Hematopoietic multipotent progenitor cell (in vitro differentiated cells): ENCODE data around the gene CACNA2D1. TPM values are rescaled to one million over a fixed set of nuclear protein-coding genes. Genes with fewer than 3 reads are reported as not detected.

Source experiments
- DNase-seq, 3 donors: peaks; one replicate each; pipeline ENCODE4 v3.0.0-alpha.2; 2011 to 2015; ENCODE audit warnings: low read depth in 2 of 3, low spot score in 2 of 3
- total RNA-seq: library from RNA; depleted of rRNA; stranded (reverse); fragments of >200 nt; gene quantifications from one replicate; pipeline ENCODE4 v1.2.3, GENCODE V29; 2012

The CACNA2D1 gene
- total RNA-seq, 1 donor, result under 0.01 TPM

- DNase-seq, result no peak
Measured at GRCh38 chr7:82129091-82129490, 314.5 kb downstream of the CACNA2D1 start.

- DNase-seq, result no peak
Measured at GRCh38 chr7:82128546-82128945, 315.0 kb downstream of the CACNA2D1 start.

GRCh38 chr7:82126576-82126975 lies 317.0 kb downstream of the CACNA2D1 start:
- no peak for DNase-seq

GRCh38 chr7:82124445-82124844 lies 319.1 kb downstream of the CACNA2D1 start:
- no peak for DNase-seq

GRCh38 chr7:82122275-82122674 lies 321.3 kb downstream of the CACNA2D1 start:
- no peak for DNase-seq

GRCh38 chr7:82114237-82114636 lies 329.3 kb downstream of the CACNA2D1 start:
- no peak for DNase-seq

- no peak for DNase-seq
Measured at GRCh38 chr7:82110146-82110840, 333.3 kb downstream of the CACNA2D1 start.

GRCh38 chr7:82109288-82109687 lies 334.3 kb downstream of the CACNA2D1 start:
- DNase-seq, result peak in 1 of 3 donors; percentile 1

GRCh38 chr7:82106201-82106600 lies 337.4 kb downstream of the CACNA2D1 start:
- DNase-seq, result no peak

- DNase-seq, result peak in 1 of 3 donors; percentile 0
Measured at GRCh38 chr7:82105463-82105862, 338.1 kb downstream of the CACNA2D1 start.

GRCh38 chr7:82098414-82098813 lies 345.2 kb downstream of the CACNA2D1 start:
- no peak for DNase-seq

GRCh38 chr7:82091126-82091684 lies 352.4 kb downstream of the CACNA2D1 start:
- no peak for DNase-seq

- DNase-seq, result no peak
Measured at GRCh38 chr7:82087099-82087498, 356.5 kb downstream of the CACNA2D1 start.

GRCh38 chr7:82085116-82085515 lies 358.5 kb downstream of the CACNA2D1 start:
- no peak for DNase-seq

GRCh38 chr7:82081644-82082224 lies 361.8 kb downstream of the CACNA2D1 start:
- no peak for DNase-seq

GRCh38 chr7:82080254-82080927 lies 363.2 kb downstream of the CACNA2D1 start:
- DNase-seq, result no peak

GRCh38 chr7:82079527-82079926 lies 364.1 kb downstream of the CACNA2D1 start:
- DNase-seq, result no peak

- DNase-seq, result no peak
Measured at GRCh38 chr7:82078807-82079206, 364.8 kb downstream of the CACNA2D1 start.

- no peak for DNase-seq
Measured at GRCh38 chr7:82071468-82071867, 372.1 kb downstream of the CACNA2D1 start.

GRCh38 chr7:82067628-82068264 lies 375.8 kb downstream of the CACNA2D1 start:
- no peak for DNase-seq

GRCh38 chr7:82057476-82057875 lies 386.1 kb downstream of the CACNA2D1 start:
- DNase-seq, result no peak
